Stimulated activated CD4-positive, alpha-beta T cell treated with anti-CD3 and anti-CD28 coated beads, Interleukin-2, amount 100 ng/mL, for 48 hours (primary cell): ENCODE data around the gene OR6Y1.

ENCODE experiments used
- DNase-seq, 2 donors: peaks; one replicate each; pipeline ENCODE4 v3.0.0-alpha.2; 2020

Gene OR6Y1

DNA sequence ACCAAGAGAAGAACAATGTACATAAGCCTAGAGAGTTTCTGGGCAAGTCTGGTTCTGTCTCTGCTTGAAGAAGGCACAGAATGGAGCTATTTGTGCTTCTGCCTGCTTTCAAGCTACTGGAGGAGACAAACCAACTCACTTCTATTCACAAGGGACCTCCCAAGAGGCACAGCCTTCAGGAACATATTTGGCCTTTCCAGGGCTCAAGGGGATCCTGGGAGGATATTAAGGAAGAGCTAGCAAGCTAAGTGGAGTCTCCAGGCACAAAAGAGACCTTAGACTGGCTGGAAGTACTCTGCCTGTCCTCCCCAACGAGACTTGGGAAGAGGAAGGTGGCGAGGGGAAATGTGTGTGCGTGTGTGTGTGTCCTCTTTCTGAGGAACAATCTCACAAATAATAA is at the start of gene OR6Y1:
OR6Y1 (minus strand) TSS at position 54 of the 400 bp plus-strand sequence. CDS start 6,300 bp downstream, outside the sequence.
- DNase-seq, result no peak

DNA sequence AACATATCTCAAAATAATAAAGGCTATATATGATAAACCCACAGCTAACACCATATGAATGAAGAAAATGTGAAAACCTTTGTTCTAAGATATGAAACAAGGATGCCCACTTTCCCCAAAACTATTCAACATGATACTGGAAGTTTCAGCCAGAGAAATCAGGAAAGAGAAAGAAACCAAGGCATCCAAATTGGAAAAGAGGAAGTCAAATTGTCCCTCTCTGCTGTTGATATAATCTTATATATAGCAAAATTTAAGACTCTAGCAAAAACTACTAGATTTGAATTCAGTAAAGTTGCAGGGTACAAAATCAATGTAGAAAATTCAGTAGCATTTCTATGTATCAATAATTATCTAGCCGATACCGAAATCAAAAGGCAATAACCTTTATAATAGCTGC is 46.5 kb upstream of the OR6Y1 start:
- no peak for DNase-seq

DNA sequence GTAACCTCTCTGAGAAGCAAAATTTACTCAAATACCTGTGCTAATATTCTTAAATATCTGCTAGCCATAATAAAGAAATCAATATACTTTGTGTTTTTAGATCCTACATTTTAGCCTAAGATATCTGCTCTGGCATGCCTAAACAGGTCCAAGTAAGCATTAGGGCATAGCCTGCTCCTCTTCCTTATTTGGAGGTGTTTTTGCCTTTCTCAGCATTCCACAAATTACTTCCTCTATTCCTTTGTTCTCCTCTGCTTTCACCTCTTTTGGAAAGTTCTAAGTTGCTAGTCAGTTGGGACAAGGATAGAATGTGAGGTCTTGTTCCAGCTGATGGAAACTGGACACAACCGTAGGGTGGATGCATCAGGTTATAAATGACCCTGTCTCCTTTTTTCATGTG is 32.7 kb upstream of the OR6Y1 start:
- no peak for DNase-seq

- DNase-seq, result no peak
These were observed 29.8 kb upstream of the OR6Y1 start for GRCh38 chr1:158583962-158584361.

DNA sequence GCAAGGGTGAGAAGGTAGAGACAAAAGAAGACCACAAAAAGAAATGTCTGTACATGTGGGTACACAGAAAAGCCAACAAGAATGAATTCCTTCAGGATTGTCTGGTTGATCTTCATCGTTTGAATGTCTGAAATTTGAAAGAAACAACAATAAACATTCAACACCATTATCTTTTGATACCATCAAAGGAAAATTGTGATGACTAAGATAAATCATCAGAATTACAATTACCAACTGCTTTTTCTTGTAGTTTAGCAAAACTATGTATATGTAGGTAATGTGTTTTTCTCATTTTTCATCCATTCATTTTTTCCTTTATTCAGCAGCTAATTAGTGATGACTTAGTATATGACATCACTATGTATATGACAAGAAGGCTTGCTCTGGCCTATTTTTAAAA is 25.5 kb upstream of the OR6Y1 start, which contains the start of gene OR10X1:
OR10X1 (minus strand) TSS at position 167 of the 400 bp plus-strand sequence; CDS start at position 167, 0 bp downstream.
- no peak for DNase-seq

GRCh38 chr1:158577561-158577960 is 23.4 kb upstream of the OR6Y1 start:
- no peak for DNase-seq

GRCh38 chr1:158572226-158572625 is 18.0 kb upstream of the OR6Y1 start:
- DNase-seq, result no peak

GRCh38 chr1:158570480-158570879 is 16.3 kb upstream of the OR6Y1 start, which contains the start of gene OR6P1:
TSS of gene OR6P1 (minus strand) at chr1:158570580. CDS start at chr1:158563604, 6,976 bp downstream.
- no peak for DNase-seq

GRCh38 chr1:158564608-158565007 is 10.4 kb upstream of the OR6Y1 start:
- no peak for DNase-seq

DNA sequence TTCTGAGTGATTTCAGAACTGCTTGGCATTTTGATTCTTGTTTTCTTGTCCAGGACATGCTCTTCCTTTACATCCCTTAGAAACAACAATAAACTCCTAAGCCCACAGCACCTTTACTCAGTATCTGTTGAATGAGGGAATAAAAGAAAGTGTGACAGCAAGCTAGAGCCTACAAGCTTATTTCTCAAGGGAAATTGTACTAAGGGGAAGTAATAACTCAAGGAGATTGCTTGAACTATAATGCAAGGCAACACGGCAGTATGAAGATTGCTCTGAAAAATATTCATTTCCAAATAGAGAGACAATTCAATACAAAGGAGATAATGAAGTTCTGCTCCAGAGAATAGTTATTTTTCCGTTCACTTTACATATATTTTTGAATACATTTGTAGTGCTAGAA is 9.6 kb upstream of the OR6Y1 start:
- DNase-seq, result no peak

GRCh38 chr1:158559696-158560095 is 5.5 kb upstream of the OR6Y1 start:
- no peak for DNase-seq

GRCh38 chr1:158552296-158552695 is 1.9 kb downstream of the OR6Y1 start:
- DNase-seq, result no peak

- DNase-seq, result no peak
These were observed 6.7 kb downstream of the OR6Y1 start for GRCh38 chr1:158547533-158547932.

GRCh38 chr1:158537609-158538008 is 16.6 kb downstream of the OR6Y1 start:
- DNase-seq, result no peak

GRCh38 chr1:158534496-158534895 is 19.7 kb downstream of the OR6Y1 start:
- no peak for DNase-seq

GRCh38 chr1:158527190-158527815 is 26.9 kb downstream of the OR6Y1 start:
- no peak for DNase-seq

- DNase-seq, result no peak
These were observed 32.5 kb downstream of the OR6Y1 start for GRCh38 chr1:158521666-158522058.

DNA sequence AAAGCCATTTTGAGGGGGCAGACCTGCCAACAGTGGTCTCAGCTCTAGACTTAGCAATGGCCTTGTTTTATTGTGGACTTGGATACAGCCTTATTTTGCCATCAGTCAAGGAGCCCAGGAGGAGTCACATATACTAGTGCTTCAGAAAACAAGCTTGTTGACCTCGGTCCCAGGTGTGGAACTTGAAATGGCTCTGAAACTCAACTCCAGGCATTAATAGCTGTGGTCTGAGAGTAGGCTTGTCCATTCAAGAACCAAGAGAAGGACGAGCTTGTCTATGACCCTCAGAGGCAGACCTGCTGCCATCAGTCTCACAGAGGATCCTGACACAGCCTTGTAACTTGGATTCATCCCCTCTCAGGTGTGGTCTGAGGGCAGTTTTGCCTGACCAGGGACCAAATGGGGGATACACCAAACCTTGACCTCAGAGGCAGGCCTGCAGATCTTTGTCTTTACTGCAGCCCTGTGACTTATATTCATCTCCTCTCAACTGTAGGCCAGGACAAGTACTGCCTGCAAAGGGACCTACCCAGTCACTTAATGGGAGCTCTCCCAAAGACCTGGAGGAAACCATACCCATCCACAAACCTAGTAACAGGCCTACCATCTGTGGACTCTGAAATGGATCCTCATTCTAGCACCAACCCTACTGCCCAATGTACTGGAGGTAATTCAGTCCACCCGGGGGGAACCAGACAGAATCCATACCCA is 33.1 kb downstream of the OR6Y1 start:
- DNase-seq, result no peak

DNA sequence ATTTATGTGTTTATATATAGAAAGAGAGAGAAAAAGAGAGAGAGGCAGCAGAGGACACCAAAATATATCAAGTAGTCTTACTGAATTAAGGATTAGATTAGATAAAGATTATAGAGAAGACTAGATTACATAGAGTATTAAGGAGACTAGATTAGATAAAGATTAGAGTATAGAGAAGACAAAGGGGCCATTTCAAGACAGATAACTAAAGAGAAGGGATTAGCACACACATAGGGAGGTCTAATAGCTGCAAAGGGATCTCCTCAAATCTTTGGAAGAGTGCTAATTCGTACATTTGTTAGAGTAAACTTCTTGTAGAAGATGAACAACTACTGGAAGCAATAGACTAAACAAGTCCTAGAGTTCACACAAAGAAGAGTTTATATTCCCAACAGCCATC is 34.2 kb downstream of the OR6Y1 start:
- DNase-seq, result no peak

DNA sequence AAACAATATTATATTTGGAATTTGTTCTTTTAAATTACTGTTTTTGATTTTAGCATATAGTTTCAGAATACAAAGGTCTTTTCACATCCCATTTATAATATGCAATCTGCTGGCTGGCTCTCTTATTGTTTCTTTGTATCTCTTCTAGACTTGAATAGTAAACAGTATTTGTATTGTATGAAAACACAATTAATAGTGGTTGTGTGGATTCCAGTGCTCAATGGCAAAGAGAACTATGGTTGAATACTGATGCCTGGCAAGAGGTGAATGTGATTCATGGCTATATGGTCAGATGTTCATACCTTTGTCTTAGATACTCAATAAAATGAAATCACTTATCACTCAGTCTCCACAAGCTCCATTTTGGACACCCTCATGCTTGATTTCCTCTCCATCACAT is 37.2 kb downstream of the OR6Y1 start:
- no peak for DNase-seq

DNA sequence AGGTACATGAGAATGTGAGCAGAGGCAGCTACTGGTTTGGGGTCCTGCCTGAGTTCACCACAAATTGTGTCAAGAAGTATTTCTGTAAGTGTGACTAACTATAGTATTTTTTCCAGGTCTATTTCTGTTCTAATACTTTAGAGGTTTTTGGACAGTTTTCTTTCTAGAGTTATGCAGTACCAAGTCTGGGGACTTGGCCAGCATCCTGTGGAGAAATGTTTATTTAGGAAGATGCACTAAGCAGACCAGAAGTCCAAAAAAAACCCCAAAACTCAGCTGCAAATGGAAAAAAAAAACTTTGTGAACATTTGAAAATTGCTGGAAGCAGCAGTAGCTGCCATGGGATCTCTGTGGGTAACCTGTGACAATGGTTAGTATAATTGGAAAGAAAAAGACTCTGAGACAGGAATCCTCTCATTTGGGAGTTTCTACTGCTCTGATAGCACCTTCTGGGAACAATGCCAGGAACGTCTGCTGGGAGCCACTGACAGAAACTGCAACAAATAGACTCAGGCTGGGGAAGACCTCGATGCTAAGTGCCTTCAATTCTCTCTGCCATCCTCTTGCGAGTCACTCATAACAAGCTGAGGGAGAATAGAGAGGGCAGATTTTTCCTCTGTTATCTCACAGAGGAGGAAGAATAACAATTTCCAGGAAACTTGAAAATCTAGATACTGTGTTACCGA is 44.6 kb downstream of the OR6Y1 start:
- no peak for DNase-seq

GRCh38 chr1:158507511-158507910 is 46.7 kb downstream of the OR6Y1 start:
- no peak for DNase-seq

GRCh38 chr1:158506369-158506987 is 47.7 kb downstream of the OR6Y1 start:
- DNase-seq, result peak; percentile 37 to 38
